ENCODE data around the gene ESYT3. TPM values are rescaled to one million over a fixed set of nuclear protein-coding genes. Genes with fewer than 3 reads are reported as not detected.
A peak's percentile ranks its signal among the peaks of the same experiment; 100 is the strongest.
"Not testable (repeated sequence)": the region's sequence is repeated elsewhere in the genome, so short reads cannot be mapped to it uniquely, and the experiment has no call there.

Gene ESYT3
- total and polyA plus RNA-seq, 12 donors, result 0.14 to 1.2 (median 0.21) TPM; not detected in 1

- WGBS, 4 donors, result 84 to 94% (median 87%) methylated on average over 34 to 43 of the region's 43 CpGs
- H3K4me3 ChIP-seq, result no peak overlapping the region
- H3K27me3 ChIP-seq, result no peaks in the 10 kb centered on the region
- H3K36me3 ChIP-seq (replicated peaks in 1 of 2), result no peaks in the 10 kb centered on the region
- no peak overlapping the region for H3K27ac ChIP-seq
- H3K9me3 ChIP-seq (replicated peaks in 1 of 3), result no peaks in the 10 kb centered on the region
- no peak for TF ChIP-seq POLR2A (IDR thresholded peaks at IDR 0.05)
- no peak for TF ChIP-seq CTCF (IDR thresholded peaks at IDR 0.05)
- no peak for DNase-seq
- no peaks in the 10 kb centered on the region for H3K4me1 ChIP-seq (replicated peaks in 1 of 2)
- intact Hi-C loops (cut with DNase I), result no loop called here
Observed at GRCh38 chr3:138451595-138452162, 17.3 kb downstream of the ESYT3 start.

DNA sequence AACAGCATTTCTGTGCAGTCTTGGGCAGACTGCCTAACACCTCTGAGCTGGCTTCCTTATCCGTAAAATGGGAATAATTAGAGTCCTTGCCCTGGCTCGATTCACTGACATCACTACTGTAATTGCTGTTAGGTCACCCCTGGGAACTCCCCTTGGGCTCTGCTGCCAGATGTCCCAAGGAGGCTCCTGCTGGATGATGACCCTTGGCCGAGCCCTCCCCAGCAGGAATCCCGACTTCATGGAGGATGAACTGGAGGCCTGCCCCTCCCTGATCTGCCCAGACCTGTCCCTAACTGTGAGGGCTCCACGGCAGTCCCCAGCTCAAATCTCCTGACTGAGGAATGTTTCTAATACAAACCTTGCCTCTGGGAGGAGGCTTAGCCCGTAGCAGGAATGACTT is 18.0 kb downstream of the ESYT3 start:
- TF ChIP-seq CTCF (IDR thresholded peaks at IDR 0.05), result no peak
- no peak for TF ChIP-seq POLR2A (IDR thresholded peaks at IDR 0.05)
- WGBS, 4 donors, result 58 to 75% (median 70%) methylated on average over 2 to 6 of the region's 6 CpGs
- DNase-seq, result no peak

DNA sequence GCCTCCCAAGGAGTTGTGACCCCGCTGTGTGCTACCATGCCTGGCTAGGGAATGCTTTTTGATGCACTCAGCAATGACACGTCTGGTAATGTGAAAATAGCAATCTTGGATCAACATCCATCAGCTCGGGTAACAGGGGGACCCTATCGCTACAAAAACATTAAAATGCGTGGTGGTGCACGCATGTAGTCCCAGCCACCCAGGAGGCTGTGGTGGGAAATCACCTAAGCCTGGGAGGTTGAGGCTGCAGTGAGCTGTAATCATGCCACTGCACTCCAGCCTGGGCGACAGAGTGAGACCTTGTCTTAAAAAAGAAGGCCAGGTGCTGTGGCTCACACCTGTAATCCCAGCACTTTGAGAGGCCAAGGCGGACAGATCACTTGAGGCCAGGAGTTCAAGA is 19.5 kb downstream of the ESYT3 start:
- H3K4me3 ChIP-seq; H3K27ac ChIP-seq; H3K9me3 ChIP-seq (replicated peaks in 1 of 3); H3K4me1 ChIP-seq (replicated peaks in 1 of 2); H3K27me3 ChIP-seq; intact Hi-C loops (cut with DNase I); H3K36me3 ChIP-seq (replicated peaks in 1 of 2); DNase-seq: not testable (repeated sequence)
- 67 to 92% (median 79%) methylated on average over 7 to 8 of the region's 8 CpGs for WGBS, 4 donors

More for the DNA sequence above, 18.0 kb downstream of the ESYT3 start:
- no peak overlapping the region for H3K4me3 ChIP-seq
- H3K27me3 ChIP-seq, result no peaks in the 10 kb centered on the region
- no peak overlapping the region for H3K27ac ChIP-seq
- no peaks in the 10 kb centered on the region for H3K36me3 ChIP-seq (replicated peaks in 1 of 2)
- no peaks in the 10 kb centered on the region for H3K4me1 ChIP-seq (replicated peaks in 1 of 2)
- no peaks in the 10 kb centered on the region for H3K9me3 ChIP-seq (replicated peaks in 1 of 3)
- intact Hi-C loops (cut with DNase I), result no loop called here

GRCh38 chr3:138455801-138456716 is 21.6 kb downstream of the ESYT3 start:
- no peaks in the 10 kb centered on the region for H3K9me3 ChIP-seq (replicated peaks in 1 of 3)
- TF ChIP-seq POLR2A (IDR thresholded peaks at IDR 0.05) (no peak), CTCF (IDR thresholded peaks at IDR 0.05) (no peak)
- H3K4me1 ChIP-seq (replicated peaks in 1 of 2), result no peaks in the 10 kb centered on the region
- WGBS, 4 donors, result 82 to 86% (median 83%) methylated on average over 11 to 13 of the region's 13 CpGs
- intact Hi-C loops (cut with DNase I), result no loop called here
- no peaks in the 10 kb centered on the region for H3K36me3 ChIP-seq (replicated peaks in 1 of 2)
- no peak overlapping the region for H3K27ac ChIP-seq
- no peak overlapping the region for H3K4me3 ChIP-seq
- peak in 1 of 7 donors; percentile 12 for DNase-seq
- H3K27me3 ChIP-seq, result peaks cover 7% of the 10 kb centered on the region
